Keratinocyte (primary cell): ENCODE results near the gene CNGA4. TPM values are rescaled to one million over a fixed set of nuclear protein-coding genes. Genes with fewer than 3 reads are reported as not detected.

ENCODE experiments used
- DNase-seq: peaks from one replicate; pipeline ENCODE4 v3.0.0-alpha.2; 2011; ENCODE audit warnings: low read depth, missing footprints, low spot score
- FAIRE-seq: peaks from 2 replicates; lab custom pipeline; 2011; peaks lifted over from hg19 to GRCh38; lab: Jason Lieb, UNC
- H2AFZ ChIP-seq: 2 replicates; pipeline ENCODE4 v1.6.0; 2012; ENCODE audit warnings: low read length, control low read depth, inconsistent platforms; ENCODE audit not compliant: control insufficient read depth
- H3K27ac ChIP-seq: 2 replicates; pipeline ENCODE4 v1.5.1; 2011; ENCODE audit warnings: low read length; ENCODE audit not compliant: control insufficient read depth, insufficient read depth
- H3K27me3 ChIP-seq: 3 replicates; pipeline ENCODE4 v1.6.0; 2011; ENCODE audit warnings: low read length; ENCODE audit not compliant: control insufficient read depth, insufficient read depth; ENCODE audit errors: extremely low read depth
- H3K36me3 ChIP-seq, 2 experiments: 2 replicates in 1 of 2; 3 replicates in 1 of 2; pipeline ENCODE4 v1.5.1; 2011; ENCODE audit warnings: low read length in 2 of 2, mild to moderate bottlenecking in 1 of 2; ENCODE audit not compliant: control insufficient read depth in 2 of 2, insufficient read depth in 2 of 2; ENCODE audit errors: extremely low read depth in 1 of 2
- H3K4me1 ChIP-seq: 3 replicates; pipeline ENCODE4 v1.5.1; 2011; ENCODE audit warnings: low read length; ENCODE audit not compliant: control insufficient read depth, insufficient read depth; ENCODE audit errors: extremely low read depth
- H3K4me2 ChIP-seq: 3 replicates; pipeline ENCODE4 v1.6.0; 2011; ENCODE audit warnings: low read depth, low read length; ENCODE audit not compliant: control insufficient read depth, insufficient read depth; ENCODE audit errors: extremely low read depth
- H3K4me3 ChIP-seq, 3 experiments: fragments of 200-600 bp in 1 of 3; sonication (generic) in 1 of 3; 2 replicates in 2 of 3; 3 replicates in 1 of 3; pipeline ENCODE4 v1.5.1; 2011 to 2016; ENCODE audit warnings: low read length in 3 of 3, mild to moderate bottlenecking in 3 of 3, control low read depth in 2 of 3, inconsistent platforms in 1 of 3, low read depth in 1 of 3, mixed read lengths in 1 of 3, mixed run types in 1 of 3, moderate library complexity in 1 of 3; ENCODE audit not compliant: control insufficient read depth in 2 of 3, insufficient read depth in 2 of 3; ENCODE audit errors: extremely low read depth in 1 of 3
- H3K79me2 ChIP-seq: 2 replicates; pipeline ENCODE4 v1.6.0; 2012; ENCODE audit warnings: low read length; ENCODE audit not compliant: control insufficient read depth, insufficient read depth
- H3K9ac ChIP-seq: 3 replicates; pipeline ENCODE4 v1.6.0; 2011; ENCODE audit warnings: low read length; ENCODE audit not compliant: control insufficient read depth, insufficient read depth; ENCODE audit errors: extremely low read depth
- H3K9me1 ChIP-seq: 3 replicates; pipeline ENCODE4 v1.6.0; 2011; ENCODE audit warnings: low read length; ENCODE audit not compliant: control insufficient read depth, insufficient read depth; ENCODE audit errors: extremely low read depth
- H3K9me3 ChIP-seq: 2 replicates; pipeline ENCODE4 v1.5.1; 2012; ENCODE audit warnings: low read depth, low read length; ENCODE audit not compliant: control insufficient read depth
- H4K20me1 ChIP-seq: 3 replicates; pipeline ENCODE4 v1.6.0; 2011; ENCODE audit warnings: low read length; ENCODE audit not compliant: control insufficient read depth, insufficient read depth; ENCODE audit errors: extremely low read depth
- CTCF ChIP-seq, 3 experiments: IDR thresholded peaks in 1 of 3; conservative IDR thresholded peaks in 1 of 3; optimal IDR thresholded peaks in 1 of 3; 2 replicates in 2 of 3; 3 replicates in 1 of 3; pipeline versions ENCODE3 to v1.5.1; 2011; ENCODE audit warnings: low read length in 3 of 3, mild to moderate bottlenecking in 3 of 3, moderate library complexity in 2 of 3, control low read depth in 1 of 3, inconsistent platforms in 1 of 3; ENCODE audit not compliant: insufficient read depth in 2 of 3; ENCODE audit errors: extremely low read depth in 1 of 3
- EZH2 ChIP-seq: IDR thresholded peaks from one replicate; pipeline ENCODE4 v1.6.1; 2012; ENCODE audit warnings: inconsistent platforms, mild to moderate bottlenecking, low read length, moderate library complexity
- dilution Hi-C: fragments of 300-500 bp; cut with MboI; formaldehyde crosslinking; loops from one replicate; pipeline ENCODE4 v1.7.0; 2020; ENCODE audit warnings: low sequenced_read_pairs; ENCODE audit not compliant: extremely low pct_ligation_motif_present
- polyA plus RNA-seq, 5 experiments: library from polyadenylated mRNA; depleted of rRNA in 3 of 5; stranded (reverse) in 3 of 5; stranded (forward) in 1 of 5; unstranded in 1 of 5; fragments of >200 nt; gene quantifications; 1 replicate in 1 of 5; 2 replicates in 3 of 5; 3 replicates in 1 of 5; pipeline versions ENCODE4 v1.2.1 to v1.2.3, GENCODE V29; 2011 to 2012; ENCODE audit warnings: missing spikeins in 2 of 5, low read depth in 1 of 5, low replicate concordance in 1 of 5

The CNGA4 gene
- polyA plus RNA-seq, 1 donor (not counting 4 experiments of a cell fraction or from before 2014, with no cell fraction given), result 0.09 TPM

GRCh38 chr11:6203327-6203726 is 35.6 kb upstream of the CNGA4 start:
- Histone ChIP-seq H3K4me3 (no peak overlapping the region), H3K27me3 (no peaks in the 10 kb centered on the region), H3K9me3 (no peaks in the 10 kb centered on the region), H3K27ac (no peak overlapping the region), H3K9ac (no peak overlapping the region), H3K36me3 (peaks cover 0 to 3% of the 10 kb centered on the region in 2 experiments), H3K79me2 (no peaks in the 10 kb centered on the region), H3K4me1 (no peaks in the 10 kb centered on the region), H4K20me1 (no peaks in the 10 kb centered on the region), H3K4me2 (no peak overlapping the region), H3K9me1 (no peaks in the 10 kb centered on the region), H2AFZ (no peak overlapping the region)
- DNase-seq (no peak), FAIRE-seq (no peak)
- dilution Hi-C loops, result no loop called here
- no peak for TF ChIP-seq EZH2
- no peak for TF ChIP-seq CTCF (optimal IDR thresholded peaks at IDR 0.05 in 1 of 3, IDR thresholded peaks at IDR 0.05 in 1 of 3, conservative IDR thresholded peaks at IDR 0.05 in 1 of 3; ENCODE audit: extremely low read depth in 1 of 3, insufficient read depth in 2 of 3, low read length in 3 of 3)

- dilution Hi-C loops, result no loop called here
- TF ChIP-seq EZH2, result no peak
- no peak for TF ChIP-seq CTCF (optimal IDR thresholded peaks at IDR 0.05 in 1 of 3, IDR thresholded peaks at IDR 0.05 in 1 of 3, conservative IDR thresholded peaks at IDR 0.05 in 1 of 3; ENCODE audit: extremely low read depth in 1 of 3, insufficient read depth in 2 of 3, low read length in 3 of 3)
- no peaks in the 10 kb centered on the region for H3K79me2 ChIP-seq
- FAIRE-seq (no peak), DNase-seq (no peak)
- no peaks in the 10 kb centered on the region for H3K4me1 ChIP-seq
- no peak overlapping the region for H3K4me2 ChIP-seq
- no peaks in the 10 kb centered on the region for H4K20me1 ChIP-seq
- H3K9me3 ChIP-seq, result no peaks in the 10 kb centered on the region
- H3K9ac ChIP-seq, result no peak overlapping the region
- no peaks in the 10 kb centered on the region for H3K9me1 ChIP-seq
- no peaks in the 10 kb centered on the region for H3K27me3 ChIP-seq
- H2AFZ ChIP-seq, result no peak overlapping the region
- no peak overlapping the region for H3K4me3 ChIP-seq
- H3K27ac ChIP-seq, result no peak overlapping the region
- peaks cover 2 to 4% of the 10 kb centered on the region in 2 experiments for H3K36me3 ChIP-seq
Observed at GRCh38 chr11:6204706-6205105, 34.2 kb upstream of the CNGA4 start.
